HG03095 (cell line): ENCODE data around the gene GRK2.

Source experiments
- ATAC-seq: cut with Tn5 transposase; IDR thresholded peaks from one replicate; pipeline ENCODE4 v1.9.1; 2021; ENCODE audit warnings: moderate library complexity; ENCODE audit not compliant: unreplicated experiment

Gene GRK2

DNA sequence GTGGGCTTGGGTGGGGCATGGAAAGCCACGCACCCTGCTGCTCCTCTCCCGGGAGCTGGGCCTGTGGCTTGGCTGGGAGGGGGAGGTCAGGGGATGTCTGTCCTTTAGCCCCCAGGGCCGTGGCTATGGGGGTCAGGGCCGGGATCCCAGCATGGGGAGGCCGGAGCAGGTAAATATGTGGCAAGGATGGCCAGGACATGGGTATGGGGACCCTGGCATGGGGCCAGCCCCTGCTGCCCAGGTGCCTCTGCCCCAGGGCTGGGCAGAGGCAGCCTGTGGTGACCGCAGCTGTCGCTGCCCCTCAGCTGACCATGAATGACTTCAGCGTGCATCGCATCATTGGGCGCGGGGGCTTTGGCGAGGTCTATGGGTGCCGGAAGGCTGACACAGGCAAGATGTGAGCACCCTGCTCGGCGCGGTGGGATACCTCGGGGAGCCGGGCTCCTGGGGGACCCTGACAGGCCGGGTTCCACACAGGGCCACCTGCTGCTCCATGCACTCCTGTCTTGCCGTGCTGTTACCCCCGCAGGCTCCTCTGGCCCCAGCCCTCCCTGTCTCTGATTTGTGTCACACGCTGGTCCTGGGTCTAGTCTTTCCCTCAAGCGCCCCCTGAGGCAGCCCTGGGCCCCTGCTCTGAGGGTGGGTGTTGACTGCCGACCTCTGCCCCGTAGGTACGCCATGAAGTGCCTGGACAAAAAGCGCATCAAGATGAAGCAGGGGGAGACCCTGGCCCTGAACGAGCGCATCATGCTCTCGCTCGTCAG, 14.7 kb downstream of the GRK2 start:
- ATAC-seq, result no peak

DNA sequence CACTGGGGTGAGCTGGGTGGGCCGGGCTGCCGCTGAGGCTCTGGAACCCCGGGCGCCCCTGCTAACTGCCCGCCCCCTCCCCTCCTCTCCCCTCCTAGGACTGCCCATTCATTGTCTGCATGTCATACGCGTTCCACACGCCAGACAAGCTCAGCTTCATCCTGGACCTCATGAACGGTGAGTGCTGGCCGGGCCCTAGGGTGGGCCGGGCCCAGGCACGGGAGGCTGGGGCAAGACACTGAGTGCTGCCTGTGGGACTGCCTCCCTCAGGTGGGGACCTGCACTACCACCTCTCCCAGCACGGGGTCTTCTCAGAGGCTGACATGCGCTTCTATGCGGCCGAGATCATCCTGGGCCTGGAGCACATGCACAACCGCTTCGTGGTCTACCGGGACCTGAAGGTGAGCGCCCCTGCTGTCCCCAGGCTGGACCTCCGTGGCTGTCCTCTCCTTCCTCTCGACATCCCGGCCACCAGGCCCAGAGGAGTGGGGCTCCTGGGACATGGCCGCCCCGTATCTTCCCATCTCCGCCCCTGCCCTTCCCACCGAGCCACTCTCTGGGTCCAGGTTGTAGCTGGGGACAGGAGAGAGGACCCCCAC, 15.4 kb downstream of the GRK2 start:
- ATAC-seq, result no peak

DNA sequence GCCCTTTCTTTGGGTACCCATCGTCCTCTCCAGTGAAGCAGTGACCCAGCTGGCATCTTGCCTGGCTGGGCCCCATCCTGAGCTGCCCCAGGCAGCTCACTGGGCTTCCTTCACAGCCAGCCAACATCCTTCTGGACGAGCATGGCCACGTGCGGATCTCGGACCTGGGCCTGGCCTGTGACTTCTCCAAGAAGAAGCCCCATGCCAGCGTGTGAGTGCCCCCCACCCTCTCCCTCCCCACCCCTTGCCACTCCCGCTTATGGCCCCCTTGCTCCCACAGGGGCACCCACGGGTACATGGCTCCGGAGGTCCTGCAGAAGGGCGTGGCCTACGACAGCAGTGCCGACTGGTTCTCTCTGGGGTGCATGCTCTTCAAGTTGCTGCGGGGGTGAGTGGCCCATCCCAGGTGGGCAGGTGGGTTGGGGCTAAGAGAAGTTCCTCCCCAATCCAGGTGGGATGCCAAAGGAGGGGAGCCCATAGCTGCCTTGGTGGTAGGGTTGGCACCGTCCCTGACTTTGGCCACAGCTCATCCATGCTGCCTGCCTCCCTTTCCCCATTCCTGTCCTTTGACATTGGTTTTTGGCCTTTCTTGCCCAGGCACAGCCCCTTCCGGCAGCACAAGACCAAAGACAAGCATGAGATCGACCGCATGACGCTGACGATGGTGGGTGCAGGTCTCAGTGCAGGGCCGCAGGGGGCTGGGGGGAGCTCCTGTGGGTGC, 16.0 kb downstream of the GRK2 start:
- ATAC-seq, result no peak

DNA sequence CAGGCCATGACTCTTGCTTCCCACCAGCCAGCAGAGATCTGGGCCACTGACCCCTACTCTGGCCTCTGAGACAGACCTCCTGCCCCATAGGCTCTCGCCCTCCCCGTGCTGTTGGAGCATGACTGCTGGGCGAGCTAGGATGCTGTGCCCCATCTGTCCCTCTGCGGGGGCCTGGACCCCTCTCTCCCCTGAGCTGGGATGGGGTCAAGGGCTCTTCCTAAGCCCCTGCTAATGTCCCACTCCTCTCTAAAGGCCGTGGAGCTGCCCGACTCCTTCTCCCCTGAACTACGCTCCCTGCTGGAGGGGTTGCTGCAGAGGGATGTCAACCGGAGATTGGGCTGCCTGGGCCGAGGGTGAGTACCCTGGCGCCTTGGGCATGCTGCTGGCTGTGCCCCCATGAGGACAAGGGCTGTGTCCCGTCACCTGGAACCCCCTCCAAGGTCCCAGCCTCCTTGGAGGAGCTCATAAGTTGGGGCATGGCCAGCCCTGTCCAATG, 16.7 kb downstream of the GRK2 start:
- no peak for ATAC-seq

DNA sequence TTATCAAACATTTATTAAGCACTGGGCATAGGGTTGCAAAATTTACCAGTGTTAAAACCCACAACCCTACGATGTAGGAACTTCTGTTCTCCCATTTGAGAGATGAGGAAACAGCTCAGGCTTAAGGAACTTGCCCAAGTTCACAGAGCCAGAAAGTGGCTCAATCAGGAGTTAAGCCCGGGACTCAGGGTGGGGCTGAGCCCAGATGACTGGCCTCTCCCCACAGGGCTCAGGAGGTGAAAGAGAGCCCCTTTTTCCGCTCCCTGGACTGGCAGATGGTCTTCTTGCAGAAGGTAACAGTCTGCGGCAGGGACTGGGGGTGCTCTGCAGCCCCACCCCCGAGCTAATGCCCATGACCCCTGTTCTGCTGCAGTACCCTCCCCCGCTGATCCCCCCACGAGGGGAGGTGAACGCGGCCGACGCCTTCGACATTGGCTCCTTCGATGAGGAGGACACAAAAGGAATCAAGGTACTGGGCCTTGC, 17.2 kb downstream of the GRK2 start:
- ATAC-seq, result no peak

DNA sequence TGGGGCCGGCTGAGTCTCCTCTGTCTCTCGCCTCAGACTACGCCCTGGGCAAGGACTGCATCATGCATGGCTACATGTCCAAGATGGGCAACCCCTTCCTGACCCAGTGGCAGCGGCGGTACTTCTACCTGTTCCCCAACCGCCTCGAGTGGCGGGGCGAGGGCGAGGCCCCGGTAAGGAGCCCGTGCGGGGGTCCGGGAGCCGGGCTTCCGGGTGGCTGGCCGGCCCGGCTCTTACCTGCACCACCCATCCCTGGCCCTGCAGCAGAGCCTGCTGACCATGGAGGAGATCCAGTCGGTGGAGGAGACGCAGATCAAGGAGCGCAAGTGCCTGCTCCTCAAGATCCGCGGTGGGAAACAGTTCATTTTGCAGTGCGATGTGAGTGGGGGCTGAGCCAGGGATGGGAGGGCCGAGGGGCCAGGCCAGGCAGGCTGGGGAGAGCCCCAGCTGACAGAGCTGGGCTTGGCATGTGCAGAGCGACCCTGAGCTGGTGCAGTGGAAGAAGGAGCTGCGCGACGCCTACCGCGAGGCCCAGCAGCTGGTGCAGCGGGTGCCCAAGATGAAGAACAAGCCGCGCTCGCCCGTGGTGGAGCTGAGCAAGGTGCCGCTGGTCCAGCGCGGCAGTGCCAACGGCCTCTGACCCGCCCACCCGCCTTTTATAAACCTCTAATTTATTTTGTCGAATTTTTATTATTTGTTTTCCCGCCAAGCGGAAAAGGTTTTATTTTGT, 18.7 kb downstream of the GRK2 start:
- ATAC-seq, result no peak

DNA sequence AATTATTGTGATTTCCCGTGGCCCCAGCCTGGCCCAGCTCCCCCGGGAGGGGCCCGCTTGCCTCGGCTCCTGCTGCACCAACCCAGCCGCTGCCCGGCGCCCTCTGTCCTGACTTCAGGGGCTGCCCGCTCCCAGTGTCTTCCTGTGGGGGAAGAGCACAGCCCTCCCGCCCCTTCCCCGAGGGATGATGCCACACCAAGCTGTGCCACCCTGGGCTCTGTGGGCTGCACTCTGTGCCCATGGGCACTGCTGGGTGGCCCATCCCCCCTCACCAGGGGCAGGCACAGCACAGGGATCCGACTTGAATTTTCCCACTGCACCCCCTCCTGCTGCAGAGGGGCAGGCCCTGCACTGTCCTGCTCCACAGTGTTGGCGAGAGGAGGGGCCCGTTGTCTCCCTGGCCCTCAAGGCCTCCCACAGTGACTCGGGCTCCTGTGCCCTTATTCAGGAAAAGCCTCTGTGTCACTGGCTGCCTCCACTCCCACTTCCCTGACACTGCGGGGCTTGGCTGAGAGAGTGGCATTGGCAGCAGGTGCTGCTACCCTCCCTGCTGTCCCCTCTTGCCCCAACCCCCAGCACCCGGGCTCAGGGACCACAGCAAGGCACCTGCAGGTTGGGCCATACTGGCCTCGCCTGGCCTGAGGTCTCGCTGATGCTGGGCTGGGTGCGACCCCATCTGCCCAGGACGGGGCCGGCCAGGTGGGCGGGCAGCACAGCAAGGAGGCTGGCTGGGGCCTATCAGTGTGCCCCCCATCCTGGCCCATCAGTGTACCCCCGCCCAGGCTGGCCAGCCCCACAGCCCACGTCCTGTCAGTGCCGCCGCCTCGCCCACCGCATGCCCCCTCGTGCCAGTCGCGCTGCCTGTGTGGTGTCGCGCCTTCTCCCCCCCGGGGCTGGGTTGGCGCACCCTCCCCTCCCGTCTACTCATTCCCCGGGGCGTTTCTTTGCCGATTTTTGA, 19.5 kb downstream of the GRK2 start:
- no peak for ATAC-seq

DNA sequence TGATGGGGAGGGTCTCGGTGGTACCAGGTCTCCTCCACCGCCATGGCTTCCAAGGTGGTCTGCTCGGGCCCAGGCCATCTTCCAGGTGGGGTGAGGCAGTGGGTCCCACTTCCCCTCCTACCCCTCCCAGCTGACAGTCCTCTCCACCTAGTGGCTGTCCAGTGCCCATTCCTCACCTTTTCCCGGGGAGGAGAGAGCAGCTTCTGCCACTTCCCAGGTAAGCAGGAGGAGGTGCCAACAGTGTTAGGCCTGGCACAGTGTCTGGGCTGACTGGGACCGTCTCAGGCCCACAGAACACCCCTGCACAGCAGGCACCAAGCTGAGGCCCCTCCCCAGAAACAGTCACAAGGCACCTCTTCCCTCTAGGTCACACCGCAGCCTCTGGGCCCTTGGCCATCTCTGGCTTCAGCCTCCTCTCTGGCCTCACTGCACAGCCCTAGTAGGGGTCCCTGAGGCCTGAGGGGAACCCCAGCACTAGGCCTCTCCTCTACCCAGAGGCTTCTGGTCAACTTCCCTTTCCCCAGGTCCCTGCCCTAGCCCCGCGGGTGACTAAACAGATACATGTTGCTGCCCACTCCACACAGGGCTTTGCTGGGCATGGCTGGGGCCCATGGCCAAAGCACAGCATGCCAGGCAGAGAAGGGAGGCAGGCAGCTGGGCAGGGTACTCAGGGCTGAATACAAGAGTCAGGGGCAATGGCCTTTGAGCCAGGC, 20.5 kb downstream of the GRK2 start:
- ATAC-seq, result no peak

DNA sequence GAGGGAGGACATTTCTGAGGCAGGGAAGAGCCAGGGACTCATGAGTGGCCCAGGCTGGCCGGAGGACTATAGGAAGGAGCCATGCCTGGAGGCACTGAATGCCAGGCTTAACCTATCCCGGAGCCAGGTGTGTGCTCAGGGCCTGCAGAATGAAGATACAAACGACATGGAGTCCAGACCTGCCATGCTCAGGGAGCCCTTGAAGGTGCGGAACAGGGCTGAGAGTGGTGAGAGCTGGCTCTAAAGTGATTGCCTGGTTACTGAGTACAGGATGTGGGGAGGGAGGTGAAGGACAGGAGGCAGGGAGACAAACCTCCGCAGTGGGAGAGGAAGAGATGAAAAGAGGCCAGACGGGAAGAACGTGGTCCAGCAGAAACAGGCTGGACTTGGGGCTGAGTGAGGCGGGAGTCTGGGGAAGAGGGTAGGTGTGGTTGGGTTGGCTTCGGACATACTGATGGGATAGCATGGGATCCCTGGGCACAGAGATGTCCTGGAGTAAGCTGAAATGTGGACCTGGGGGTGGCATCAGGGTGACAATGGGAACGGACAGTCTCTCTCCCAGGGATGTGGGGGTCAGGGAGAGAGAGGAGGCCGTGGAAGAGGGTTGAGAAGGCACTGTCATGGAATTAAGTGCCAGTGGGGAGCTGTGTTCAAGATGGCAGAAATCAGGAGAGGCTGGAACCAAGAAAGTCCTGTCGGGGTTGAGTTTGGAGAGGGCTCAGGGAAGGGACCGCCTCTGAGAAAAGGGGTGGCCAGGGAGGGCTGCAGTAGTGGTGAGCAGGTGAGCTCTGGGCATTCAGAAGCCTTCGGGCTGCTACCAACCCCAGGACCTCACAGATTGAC, 21.3 kb downstream of the GRK2 start:
- no peak for ATAC-seq

DNA sequence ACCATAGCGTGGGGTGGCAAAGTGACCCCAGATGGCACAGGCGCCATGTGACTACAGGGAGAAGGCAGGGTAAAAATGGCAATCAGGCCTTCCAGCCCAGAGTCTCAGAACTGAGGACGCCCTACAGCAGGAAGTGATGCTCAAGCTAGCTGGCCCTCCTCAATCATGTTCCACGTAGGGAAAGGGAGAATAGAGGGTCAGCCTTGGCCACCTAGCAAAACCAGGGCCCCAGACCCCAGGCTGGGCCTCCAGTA, 21.9 kb downstream of the GRK2 start:
- ATAC-seq, result no peak

DNA sequence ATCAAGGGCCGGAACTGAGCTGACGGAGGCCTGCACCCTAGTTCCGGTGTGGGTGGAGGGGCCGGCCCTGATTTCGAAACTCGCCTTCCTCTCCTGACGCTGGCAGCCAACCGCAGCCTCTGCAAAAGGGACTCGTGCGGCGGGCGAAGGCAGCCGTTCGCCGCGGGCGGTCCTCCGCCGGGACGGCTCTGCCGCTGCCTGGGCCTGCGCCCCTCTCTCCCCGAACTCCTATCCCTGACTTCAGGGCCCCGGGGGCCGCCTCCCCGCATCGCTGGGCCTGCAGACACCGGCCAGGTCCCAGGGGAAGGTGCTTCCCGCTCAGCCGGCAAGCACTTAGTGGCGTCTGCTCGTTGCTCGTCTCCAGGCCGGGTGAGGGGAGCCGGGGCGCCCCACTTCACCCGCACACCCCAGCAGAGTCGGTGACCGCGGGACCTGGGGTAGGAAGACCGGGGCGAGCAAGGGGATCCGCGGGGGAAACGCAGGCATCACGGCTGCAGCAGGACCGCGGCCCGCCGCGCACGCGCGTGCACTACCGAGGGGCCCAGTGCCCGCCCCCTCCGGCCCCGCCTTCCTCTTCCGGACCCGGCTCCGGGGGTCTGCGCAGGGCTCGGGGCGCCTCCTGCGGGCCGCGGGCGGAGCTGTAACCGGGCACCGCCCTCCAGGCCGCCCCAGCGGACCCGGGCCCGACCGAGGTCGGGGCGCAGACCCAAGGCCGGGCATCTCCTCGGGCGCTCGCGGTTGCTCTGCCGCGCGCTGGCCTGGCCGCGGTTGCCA, 22.4 kb downstream of the GRK2 start:
- ATAC-seq, result peak; percentile 46

DNA sequence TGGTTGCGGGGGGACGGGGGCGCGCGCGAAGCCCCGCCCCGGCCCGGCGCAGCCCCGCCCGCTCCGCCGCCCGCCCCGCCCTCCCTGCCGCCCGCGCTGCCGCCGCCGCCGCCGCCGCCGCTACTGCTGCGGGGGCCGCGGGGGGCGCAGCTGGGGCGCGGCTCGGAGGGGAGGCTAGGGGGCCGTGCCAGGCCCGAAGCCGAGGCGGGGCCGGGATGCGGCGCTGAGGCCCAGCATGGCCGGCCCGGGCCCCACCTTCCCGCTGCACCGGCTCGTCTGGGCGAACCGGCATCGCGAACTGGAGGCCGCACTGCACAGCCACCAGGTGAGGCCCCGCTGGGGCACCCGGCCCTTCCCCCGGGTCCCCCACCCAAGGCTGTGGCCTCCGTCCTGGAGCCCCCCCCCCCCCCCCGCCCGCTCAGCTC, 23.0 kb downstream of the GRK2 start, which contains the start of gene ANKRD13D:
Gene ANKRD13D, plus strand, starts transcription at position 78 of the 425 bp plus-strand sequence. Its CDS starts 158 bp downstream, at position 236.
- peak; percentile 27 for ATAC-seq

DNA sequence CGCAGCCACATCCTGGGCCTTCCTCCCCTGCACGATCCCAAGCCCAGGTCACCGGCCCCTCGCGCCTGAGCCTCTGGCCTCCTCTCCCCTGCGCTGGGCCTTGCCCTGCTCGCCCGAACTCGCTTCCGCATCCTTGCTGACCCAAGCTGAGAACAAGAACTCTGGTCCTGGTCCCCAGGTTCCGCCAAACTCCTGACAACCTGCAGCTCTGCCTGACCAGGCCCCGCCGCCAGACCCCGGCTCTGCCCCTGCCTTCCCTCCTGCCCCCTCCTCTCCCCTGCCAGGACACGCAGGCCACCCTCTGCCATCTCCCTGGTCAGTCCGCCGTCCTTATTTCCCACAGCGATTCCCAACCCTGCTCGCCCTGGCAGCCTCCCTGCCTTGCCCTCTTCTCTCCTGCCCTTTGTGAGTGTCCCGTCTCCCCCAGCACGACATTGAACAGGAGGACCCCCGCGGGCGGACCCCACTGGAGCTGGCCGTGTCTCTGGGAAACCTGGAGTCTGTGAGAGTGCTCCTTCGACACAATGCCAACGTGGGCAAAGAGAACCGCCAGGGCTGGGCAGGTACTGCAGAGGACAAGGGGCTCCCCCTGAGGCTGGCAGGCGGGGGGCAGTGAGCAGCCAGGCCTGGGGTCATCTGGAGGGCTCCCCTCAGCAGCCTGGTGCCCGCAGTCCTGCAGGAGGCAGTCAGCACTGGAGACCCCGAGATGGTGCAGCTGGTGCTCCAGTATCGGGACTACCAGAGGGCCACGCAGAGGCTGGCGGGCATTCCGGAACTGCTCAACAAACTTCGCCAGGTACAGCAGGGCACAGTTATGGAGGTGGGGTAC, 23.6 kb downstream of the GRK2 start:
- ATAC-seq, result no peak

DNA sequence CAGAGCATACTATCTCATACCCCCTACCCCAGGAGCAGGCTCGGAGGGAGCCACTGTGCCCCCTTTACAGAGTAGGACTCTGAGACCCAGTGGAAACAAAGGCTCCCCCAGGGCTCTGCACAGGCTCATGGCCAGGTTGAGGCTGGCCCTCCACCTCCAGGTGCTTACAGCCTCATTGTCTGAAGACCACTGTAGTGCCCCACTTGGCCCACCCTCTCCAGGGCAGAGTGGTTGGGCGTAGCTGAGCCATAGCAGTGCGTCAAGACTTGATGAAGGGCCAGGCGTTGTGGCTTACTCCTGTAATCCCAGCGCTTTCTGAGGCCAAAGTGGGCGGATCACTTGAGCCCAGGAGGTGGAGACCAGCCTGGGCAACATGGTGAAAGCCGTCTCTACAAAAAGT, 24.5 kb downstream of the GRK2 start:
- ATAC-seq, result no peak

DNA sequence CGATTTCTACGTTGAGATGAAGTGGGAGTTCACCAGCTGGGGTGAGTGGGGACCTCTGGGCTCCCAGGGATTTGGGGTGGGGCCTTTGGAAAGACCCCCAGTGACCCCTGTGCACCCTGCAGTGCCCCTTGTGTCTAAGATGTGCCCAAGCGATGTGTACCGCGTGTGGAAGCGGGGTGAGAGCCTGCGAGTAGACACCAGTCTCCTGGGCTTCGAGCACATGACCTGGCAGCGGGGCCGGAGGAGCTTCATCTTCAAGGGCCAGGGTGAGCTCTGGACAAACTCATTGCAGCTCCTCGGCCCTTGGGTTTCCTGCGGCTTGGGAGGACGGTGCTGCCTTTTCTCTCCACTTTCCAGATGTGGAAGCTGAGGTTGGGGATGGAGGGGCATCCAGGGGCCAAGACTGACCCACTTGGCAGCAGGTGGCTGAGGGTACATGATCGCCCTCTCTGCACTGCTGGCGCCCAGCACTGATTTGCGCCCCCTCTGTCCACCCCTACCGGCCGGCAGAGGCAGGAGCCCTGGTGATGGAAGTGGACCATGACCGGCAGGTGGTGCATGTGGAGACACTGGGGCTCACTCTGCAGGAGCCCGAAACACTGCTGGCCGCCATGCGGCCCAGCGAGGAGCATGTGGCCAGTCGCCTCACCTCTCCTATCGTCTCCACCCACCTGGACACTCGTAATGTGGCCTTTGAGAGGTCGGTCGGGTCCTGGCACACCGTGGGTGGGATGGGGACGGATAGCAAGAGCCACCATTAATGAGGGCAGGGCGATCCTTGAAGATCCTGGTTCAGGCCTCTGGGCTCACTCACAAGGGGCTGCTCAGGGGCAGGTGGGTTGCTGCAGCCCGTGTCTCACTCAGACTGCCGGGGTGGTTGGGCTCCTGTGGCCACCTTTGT, 25.5 kb downstream of the GRK2 start:
- ATAC-seq, result no peak

DNA sequence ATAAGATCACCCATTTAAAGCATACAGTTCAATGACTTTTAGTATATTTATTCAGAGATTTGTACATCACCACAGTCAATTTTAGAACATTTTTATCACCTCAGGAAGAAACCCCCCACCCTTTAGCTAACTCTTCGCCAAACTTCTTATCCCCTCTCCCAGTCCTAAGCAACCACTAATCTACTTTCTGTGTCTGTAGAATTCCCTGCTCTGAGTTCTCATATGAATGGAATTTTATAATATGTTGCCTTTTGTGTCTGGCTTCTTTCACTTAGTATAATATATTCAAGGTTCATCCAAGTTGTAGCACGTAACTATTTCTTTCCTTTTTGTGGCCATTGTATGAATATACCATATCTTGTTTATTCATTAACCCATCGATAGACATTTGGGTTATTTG, 26.4 kb downstream of the GRK2 start:
- no peak for ATAC-seq
